Suppressor macrophage treated with lipopolysaccharide for 4 hours (primary cell): Measurements from ENCODE around the gene FUT9.

Experiments
- DNase-seq: peaks from one replicate; pipeline ENCODE4 v3.0.0-alpha.2; 2020

Gene FUT9

DNA sequence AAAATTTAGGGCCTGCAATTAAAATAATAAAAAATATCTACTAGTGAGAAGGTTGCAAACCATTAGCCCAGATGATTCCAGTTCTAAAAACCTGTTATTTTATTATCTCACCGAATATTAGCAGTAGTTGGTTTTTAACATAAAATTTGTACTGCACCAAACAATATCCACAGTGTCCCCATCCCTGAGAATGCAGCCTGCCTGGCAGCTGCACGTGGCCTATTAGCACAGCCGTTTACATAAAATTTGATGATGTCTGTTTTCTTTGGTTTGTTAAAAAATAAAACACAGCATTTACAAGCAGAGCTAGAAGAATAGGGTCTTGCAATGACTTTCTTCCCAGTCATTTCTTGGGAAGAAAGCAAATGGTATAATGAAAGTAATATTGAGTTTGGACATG is 58.2 kb downstream of the FUT9 start:
- no peak for DNase-seq

- DNase-seq, result no peak
Observed at GRCh38 chr6:96075826-96076225, 60.1 kb downstream of the FUT9 start.

- no peak for DNase-seq
Observed at GRCh38 chr6:96086745-96087144, 71.0 kb downstream of the FUT9 start.

DNA sequence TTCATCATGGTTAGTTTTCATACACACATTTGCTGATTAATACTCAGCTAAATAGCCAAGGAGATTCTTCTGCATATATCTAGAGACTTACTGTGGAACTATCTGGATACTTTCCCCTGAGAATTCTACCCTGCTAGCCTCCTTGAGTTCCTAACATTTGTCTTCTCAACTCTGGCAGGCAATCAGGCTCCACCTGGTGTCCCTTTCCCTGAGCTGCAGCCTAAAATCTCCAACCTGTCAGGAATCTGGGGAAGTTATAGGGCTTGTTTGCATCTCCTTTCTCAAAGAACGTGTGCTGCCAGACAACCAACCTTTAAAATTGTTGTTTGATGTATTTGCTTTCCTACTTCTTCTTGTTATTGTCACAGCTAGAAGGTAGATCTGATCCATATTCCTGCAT is 73.4 kb downstream of the FUT9 start:
- DNase-seq, result no peak

- DNase-seq, result no peak
Observed at GRCh38 chr6:96094077-96094476, 78.3 kb downstream of the FUT9 start.

GRCh38 chr6:96099069-96099468 is 83.3 kb downstream of the FUT9 start:
- no peak for DNase-seq

DNA sequence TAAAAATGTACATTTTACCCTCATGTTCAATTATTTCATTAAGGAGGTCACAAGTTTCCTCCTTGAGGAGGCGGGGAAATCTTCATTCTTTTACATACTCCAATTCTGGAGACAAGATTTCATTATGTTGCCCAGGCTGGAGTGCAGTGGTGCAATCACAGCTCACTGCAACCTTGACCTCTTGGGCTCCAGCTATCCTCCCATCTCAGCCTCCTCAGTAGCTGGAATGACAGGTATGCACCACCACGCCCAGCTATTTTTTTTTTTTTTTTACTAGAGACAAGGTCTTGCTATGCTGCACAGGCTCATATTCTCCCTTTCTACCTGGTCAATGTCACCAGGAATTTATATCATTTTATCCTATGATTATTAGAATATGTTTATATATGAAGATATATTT is 85.8 kb downstream of the FUT9 start:
- no peak for DNase-seq

- no peak for DNase-seq
Observed at GRCh38 chr6:96104910-96105309, 89.1 kb downstream of the FUT9 start.

GRCh38 chr6:96110878-96111277 is 95.1 kb downstream of the FUT9 start:
- DNase-seq, result no peak

DNA sequence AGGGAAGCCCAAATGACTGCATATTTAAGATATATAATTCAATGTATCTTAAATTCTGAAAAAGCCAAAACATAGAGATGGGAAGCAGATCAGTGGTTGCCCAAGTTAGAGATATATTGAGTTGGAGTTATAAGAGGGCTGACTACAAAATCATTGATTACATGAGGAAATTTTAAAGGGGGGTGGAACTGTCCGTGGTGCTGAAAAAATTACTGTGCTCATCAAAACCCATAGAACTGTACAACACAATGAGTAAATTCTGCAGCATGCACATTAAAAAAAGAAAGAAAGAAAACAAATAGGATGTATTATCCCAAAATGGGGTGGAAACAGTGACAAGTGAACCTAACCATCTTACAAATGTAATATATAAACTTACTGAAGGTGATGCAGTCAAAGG is 100.9 kb downstream of the FUT9 start:
- DNase-seq, result peak; percentile 1

DNA sequence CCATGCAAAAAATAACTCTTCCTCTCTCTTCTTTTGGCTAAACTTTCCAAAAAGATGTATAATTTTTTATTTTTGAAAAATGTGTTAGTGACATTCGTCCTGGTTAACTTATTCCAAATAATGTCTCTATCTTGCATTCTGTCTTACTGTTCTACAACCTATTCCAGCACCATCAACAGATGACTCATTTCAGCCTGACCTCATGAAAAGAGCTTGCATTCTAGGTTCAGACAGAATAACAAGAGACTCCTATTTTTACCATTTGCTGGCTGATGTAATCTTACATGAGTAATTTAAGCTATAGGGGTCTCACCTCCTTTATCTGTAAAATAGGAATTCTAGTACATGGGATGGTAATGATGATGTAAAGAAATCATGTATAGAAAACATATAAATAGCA is 109.0 kb downstream of the FUT9 start:
- DNase-seq, result no peak

DNA sequence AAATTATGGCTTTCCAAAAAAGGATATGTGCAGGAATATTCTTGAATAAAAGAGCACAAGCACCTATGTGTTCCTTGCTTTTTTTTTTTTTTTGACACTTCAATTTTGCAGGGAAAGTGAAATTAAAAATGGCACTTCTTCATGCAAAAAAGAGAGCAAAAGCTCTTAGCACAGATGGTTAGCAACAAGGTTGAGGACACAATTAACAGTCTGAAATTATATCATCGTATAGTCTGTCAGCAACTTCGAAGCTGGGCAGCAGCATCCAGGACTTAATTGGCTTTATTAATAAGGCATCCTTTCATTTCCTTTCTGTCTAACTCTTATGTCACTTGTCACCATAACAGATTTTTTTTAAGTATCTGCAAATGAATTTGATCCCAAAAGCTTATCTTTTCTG is 122.6 kb downstream of the FUT9 start:
- no peak for DNase-seq

DNA sequence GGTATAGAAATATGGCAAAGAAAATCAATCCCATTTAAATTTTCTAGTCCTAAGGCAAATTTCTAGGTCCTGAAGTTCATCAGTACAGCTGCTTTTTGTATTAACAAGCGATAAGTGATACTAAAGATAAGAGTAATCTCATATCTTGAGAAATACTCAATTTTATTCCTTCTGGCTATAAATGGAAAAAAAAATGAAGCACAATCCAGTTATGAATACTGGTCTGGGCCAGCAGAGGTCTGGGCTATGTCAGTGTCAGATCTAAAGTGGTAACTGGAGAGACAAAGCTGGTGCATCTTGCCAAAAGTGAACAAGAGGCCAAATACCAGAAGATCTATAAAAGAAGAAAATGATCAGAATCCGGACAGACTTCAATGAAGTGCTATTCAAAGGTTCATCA is 126.4 kb downstream of the FUT9 start:
- no peak for DNase-seq

- no peak for DNase-seq
Observed at GRCh38 chr6:96150431-96150830, 134.7 kb downstream of the FUT9 start.

GRCh38 chr6:96151707-96152106 is 135.9 kb downstream of the FUT9 start:
- no peak for DNase-seq

DNA sequence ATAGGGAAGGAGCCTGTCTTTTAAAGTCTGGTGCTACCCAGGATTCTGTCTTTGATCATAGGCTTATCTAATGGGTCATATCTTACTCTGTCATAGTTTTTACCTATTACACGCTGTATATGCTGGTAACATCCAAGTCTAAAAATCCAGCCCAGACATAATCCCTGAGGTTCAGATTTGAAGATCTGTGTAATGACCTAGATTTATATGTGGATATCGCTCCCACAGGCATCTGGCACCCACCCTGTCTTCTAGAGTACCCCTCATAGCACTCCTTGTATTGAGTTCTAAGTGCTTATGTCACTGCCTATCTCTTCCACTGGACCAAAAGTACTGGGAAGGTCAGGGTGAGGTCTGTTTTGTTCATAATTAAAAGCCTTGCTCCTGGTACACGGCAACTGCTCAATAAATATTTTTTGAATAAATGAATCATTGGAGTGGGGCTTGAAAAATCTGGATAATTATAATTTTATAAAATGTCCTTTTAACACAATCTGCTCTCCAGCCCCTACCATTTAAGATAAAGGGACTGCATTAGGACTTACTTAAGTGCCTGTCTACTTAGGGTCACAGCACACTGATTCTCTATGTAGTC is 136.4 kb downstream of the FUT9 start:
- DNase-seq, result no peak

DNA sequence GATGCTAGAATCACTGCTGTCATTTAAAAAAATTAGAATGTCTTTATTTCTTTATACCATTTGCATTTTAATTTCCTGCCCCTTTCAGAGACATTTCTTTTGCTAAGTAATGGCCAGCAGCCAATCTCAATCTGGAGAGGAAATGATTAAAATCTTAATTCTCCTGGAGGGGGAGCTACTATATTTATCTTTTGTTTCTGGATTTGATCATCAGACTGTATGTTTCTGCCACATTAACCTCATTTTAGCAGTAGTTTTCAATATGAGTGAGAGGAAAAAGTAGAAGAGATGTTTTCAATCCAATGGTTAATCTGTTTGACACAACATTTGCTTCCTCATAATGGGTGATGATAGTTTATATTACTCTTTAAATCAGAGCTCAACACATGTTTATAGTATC is 138.0 kb downstream of the FUT9 start:
- no peak for DNase-seq

- DNase-seq, result no peak
Observed at GRCh38 chr6:96156425-96156824, 140.7 kb downstream of the FUT9 start.

- no peak for DNase-seq
Observed at GRCh38 chr6:96157018-96157565, 141.3 kb downstream of the FUT9 start.

- DNase-seq, result no peak
Observed at GRCh38 chr6:96162711-96163120, 146.9 kb downstream of the FUT9 start.

- DNase-seq, result no peak
Observed at GRCh38 chr6:96164802-96165201, 149.0 kb downstream of the FUT9 start.

GRCh38 chr6:96171112-96171511 is 155.3 kb downstream of the FUT9 start:
- no peak for DNase-seq

DNA sequence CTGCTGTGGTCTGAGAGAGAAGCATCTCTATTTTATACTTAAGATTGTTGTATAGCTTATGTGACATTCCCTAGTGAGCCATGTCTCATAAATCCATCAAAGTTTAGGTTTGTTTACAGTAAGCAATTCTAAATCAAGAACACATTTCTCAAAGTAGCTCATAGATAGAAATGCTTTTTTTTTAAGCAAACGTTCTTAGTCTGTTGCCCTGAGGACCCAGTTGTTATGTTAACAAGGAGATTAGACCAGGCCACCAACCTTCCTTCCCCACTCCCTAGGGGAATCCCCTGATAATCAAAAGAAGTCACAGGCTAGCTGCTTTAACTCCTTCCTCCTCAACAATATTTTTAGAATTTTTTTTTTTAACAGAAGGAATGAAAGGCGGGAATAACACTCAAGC is 169.0 kb downstream of the FUT9 start:
- DNase-seq, result no peak

- no peak for DNase-seq
Observed at GRCh38 chr6:96186094-96186493, 170.3 kb downstream of the FUT9 start.

- no peak for DNase-seq
Observed at GRCh38 chr6:96186516-96187195, 170.9 kb downstream of the FUT9 start.
